22Rv1 (cell line): ENCODE results near the gene EFNA3.
A peak's percentile ranks its signal among the peaks of the same experiment; 100 is the strongest.

ENCODE experiments used
- H3K27ac ChIP-seq: fragments of 450-650 bp; 2 replicates; pipeline ENCODE4 v1.5.1; 2017
- ZFX ChIP-seq: fragments of 450-650 bp; IDR thresholded peaks from 2 replicates; pipeline ENCODE4 v1.6.1; 2017; ENCODE audit warnings: antibody characterized with exemption, borderline replicate concordance
- TF ChIP-seq, protein P1 (sequence below): fragments of 450-650 bp; IDR thresholded peaks from 2 replicates; pipeline ENCODE4 v1.5.1; 2017; ENCODE audit warnings: mild to moderate bottlenecking

EFNA3 gene

DNA sequence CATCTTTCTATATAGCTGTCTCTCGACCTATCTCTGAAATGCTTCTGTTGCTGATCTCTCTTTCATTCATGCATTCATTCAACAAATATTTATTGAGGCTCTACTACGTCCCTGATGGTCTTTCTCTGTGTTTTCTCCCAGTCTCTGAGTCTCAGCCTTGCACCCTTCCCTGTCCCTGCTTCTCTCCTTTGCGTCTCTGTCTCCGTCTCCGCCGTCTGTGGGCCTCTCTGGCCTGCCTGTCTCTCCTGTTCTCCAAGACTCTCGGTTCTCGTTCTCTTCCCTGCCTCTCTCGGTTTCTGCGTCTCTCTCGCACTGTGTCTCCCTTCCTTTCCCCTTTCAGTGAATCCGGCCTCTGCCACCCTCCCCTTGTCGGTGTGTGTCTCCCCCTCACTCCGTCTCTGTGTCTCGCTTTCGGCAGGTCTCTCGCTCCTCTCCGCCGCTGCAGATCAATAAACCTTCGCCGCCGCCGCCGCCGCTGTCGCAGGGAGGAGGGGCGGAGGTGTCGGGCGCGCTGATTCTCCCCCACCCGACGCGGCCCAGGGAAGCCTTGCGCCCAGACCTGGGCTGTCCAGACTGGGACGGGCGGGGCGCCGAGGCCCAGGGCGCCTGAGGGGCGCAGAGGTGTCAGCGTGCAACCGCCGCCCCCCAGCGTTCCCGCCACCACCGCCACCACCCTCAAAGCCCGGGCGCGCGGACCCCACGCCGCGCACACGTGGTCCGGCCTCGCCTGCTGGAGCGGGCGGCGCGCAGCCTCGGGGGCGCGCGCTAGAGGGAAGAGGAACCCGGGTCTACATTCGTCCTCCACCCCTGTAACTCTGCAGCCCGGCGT is 3.0 kb downstream of the EFNA3 start:
- peak overlapping the region; percentile 98 for H3K27ac ChIP-seq
- TF ChIP-seq, protein P1, sequence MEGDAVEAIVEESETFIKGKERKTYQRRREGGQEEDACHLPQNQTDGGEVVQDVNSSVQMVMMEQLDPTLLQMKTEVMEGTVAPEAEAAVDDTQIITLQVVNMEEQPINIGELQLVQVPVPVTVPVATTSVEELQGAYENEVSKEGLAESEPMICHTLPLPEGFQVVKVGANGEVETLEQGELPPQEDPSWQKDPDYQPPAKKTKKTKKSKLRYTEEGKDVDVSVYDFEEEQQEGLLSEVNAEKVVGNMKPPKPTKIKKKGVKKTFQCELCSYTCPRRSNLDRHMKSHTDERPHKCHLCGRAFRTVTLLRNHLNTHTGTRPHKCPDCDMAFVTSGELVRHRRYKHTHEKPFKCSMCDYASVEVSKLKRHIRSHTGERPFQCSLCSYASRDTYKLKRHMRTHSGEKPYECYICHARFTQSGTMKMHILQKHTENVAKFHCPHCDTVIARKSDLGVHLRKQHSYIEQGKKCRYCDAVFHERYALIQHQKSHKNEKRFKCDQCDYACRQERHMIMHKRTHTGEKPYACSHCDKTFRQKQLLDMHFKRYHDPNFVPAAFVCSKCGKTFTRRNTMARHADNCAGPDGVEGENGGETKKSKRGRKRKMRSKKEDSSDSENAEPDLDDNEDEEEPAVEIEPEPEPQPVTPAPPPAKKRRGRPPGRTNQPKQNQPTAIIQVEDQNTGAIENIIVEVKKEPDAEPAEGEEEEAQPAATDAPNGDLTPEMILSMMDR = no peak
- no peak for TF ChIP-seq ZFX

DNA sequence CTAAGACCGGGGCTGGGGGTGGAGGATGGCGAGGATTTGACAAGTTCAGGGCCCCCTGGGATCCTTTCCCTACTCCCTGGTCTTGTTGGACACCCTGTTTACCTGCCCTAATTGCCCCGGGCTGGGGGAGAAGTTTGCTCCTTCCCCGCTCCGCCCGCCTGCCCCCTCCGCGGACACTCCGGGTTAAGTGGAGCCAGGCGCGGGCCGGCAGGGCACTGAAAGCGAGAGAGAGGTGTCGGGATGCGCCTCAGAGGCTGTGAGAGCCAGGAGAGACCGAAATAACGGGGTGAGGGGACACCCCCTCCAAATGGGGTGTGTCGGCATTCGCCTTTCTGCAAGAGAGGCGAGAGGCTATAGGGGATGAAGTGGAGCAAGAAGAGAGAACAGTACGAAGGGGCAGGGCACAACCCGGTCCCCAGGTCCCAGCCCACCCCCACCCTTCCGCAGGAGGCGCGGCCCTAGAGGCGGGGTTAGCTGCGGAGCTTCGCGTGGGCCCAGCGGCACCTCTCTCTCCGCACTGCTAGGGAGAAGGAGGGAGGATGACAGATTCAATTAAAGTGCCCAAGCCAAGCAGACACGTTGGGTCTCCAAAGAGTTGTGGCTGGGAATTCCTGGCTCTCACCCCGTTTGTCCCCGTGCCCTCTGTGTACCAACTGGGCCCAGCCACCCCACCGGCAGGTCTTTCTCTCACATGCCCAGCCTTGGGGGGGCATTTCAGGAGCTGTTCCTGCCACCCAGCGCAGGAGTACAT is 3.8 kb downstream of the EFNA3 start:
- TF ChIP-seq, protein P1 = no peak
- TF ChIP-seq ZFX = no peak
- H3K27ac ChIP-seq = peak overlapping the region; percentile 98

DNA sequence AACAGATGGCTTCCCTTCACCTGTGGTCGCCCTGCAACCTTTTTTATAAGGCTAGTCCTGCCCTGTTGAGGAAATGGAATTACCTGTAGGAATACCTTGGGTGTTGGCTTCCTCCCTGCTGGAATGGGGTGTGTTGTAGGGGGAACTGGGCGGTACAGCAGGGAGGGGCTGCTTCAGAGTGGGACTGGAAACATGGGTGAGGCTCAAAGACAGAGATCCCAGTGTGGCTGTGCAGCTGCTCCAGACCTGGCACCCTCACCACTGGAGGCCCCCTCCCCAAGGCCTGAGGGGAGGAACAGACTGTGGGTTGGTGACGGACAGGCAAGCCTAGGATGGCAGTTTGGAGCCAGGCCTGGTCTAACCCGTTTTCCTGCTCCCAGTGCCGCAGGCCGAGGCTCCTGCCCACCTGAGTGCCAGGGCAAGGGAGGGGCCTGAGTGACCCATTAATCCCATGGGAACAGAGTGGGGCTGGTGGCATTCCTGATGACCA is 4.5 kb downstream of the EFNA3 start:
- TF ChIP-seq, protein P1 = no peak
- no peak for TF ChIP-seq ZFX
- peak overlapping the region; percentile 98 for H3K27ac ChIP-seq

DNA sequence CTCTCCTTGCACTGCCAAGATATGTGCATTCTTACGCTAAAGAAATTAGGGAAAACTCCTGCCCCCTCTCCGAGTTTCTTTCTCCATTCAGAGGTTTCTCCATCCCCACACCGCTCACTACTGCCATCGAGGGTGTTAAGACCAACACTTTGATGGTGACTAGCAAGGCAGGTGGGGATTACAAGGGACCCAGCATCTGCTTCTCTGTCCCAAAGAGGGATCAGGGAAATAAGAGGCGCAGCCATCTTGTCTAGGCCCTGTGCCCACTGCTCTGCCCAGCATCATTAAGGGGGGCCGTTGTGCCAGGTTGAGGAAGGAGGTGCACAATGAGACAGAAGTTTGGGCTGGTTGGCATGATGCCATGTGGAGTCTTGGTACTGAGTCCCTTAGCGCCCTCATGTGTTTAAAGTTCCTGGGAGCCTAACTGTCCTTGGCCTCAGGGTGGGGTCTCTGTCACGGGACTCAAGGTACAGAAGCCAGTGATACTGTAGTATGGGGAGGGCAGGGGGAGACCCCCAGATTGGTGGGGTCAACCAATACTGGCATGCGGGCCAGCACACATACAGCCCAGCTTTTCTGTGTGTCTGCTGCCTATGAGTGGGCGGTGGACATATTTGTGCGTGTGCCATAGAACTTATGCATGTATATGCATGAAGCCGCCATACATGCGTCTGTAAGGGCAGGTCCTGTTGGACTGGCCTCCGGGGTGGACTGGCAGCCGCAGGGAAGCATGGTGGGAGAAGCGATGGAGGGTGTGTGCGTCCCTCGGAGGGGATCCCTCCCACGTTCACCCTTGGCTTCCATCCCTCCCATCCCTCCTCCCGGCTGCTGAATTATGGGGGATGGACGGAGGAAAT is 5.5 kb downstream of the EFNA3 start:
- TF ChIP-seq, protein P1 = no peak
- no peak for TF ChIP-seq ZFX

DNA sequence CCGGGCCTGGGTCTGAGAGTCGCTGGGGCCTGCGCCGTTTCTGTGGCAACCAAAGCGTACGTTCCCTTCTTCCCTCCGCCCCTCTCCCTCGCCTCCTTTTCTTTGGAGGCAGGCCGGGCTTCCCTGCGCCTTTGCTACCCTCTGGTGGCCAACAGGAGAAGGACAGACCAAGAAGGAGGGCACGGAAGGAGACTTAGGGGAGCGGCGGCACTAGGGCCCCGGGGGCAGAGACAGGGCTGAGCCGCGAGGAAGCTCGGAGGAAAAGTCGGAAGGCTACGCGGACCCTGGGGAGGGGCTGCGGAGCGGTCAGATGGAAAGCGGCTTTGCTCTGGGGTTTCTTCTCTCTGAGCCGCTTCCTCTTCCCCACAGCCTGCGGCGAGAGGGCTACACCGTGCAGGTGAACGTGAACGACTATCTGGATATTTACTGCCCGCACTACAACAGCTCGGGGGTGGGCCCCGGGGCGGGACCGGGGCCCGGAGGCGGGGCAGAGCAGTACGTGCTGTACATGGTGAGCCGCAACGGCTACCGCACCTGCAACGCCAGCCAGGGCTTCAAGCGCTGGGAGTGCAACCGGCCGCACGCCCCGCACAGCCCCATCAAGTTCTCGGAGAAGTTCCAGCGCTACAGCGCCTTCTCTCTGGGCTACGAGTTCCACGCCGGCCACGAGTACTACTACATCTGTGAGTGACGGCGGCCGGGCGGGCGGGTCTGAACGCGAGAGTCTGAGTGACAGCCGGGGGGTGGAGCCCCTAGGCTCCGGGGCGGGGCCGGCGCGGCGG is 6.3 kb downstream of the EFNA3 start:
- peak overlapping the region; percentile 98 for H3K27ac ChIP-seq
- no peak for TF ChIP-seq ZFX
- TF ChIP-seq, protein P1 = peak; percentile 96

More for the DNA sequence above, 5.5 kb downstream of the EFNA3 start:
- H3K27ac ChIP-seq = peak overlapping the region; percentile 98

DNA sequence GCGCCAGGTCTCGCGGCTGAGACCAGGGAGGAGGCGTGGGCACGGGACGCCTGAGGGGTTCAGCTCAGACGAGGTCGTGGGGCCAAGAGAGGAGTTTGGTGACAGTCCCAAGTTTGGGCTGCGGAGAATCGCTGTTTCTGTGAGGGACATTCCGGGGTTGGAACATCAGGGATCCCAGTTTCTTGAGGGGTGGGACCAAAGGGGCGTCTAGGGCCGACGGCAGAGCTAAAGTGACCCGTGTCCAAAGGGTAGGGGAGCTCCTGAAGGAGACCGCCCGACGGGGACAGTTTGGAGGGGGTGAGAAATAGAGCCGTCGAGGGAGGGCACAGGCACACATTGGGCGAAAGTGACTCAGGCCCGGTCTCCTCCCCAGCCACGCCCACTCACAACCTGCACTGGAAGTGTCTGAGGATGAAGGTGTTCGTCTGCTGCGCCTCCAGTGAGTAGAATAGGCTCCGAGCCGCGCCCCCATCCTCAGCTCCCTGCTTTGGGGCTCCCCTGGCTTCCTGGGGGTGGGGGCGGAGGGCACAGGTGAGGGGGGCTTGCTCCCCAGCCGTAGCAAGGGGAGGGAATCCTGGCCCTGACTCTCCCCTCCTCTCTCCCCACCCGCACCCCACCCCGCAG is 7.0 kb downstream of the EFNA3 start:
- TF ChIP-seq, protein P1 = no peak
- no peak for TF ChIP-seq ZFX
- peak overlapping the region; percentile 98 for H3K27ac ChIP-seq
